ENCODE data around the gene SLC12A5. TPM values are rescaled to one million over a fixed set of nuclear protein-coding genes. Genes with fewer than 3 reads are reported as not detected.

SLC12A5 gene
- polyA plus RNA-seq, 3 donors, result not detected

DNA sequence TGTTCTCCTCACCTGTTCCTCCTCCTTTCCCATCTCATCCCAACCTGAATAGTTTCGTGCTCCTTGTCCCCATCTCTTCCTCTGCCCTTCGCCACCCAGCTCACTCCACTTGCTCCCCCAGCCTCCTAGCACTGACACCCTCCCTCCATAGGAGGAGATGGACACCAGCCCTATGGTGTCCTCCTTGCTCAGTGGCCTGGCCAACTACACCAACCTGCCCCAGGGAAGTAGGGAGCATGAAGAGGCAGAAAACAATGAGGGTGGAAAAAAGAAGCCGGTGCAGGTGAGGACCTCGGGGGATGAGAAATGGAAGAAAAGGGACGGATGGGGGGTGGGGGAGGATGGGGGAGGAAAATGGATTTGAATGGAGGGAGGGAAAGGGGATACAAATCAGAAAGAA lies 6.2 kb downstream of the SLC12A5 start:
- H3K9me3 Mint-ChIP-seq, result peaks cover 0 to 13% (median 0%) of the 10 kb centered on the region in 7 donors
- Histone ChIP-seq H4K20me1 (ENCODE audit: insufficient read depth, low read length) (no peaks in the 10 kb centered on the region), H3K27ac (ENCODE audit: low read depth in 1 of 2, low read length in 2 of 2) (no peak overlapping the region), H2AFZ (ENCODE audit: insufficient read depth, low read depth, low read length, poor library complexity, severe bottlenecking) (no peak overlapping the region), H3K9me3 (replicated peaks in 1 of 2; ENCODE audit: control insufficient read depth in 1 of 2, insufficient read depth in 1 of 2, low read length in 2 of 2) (peaks cover 0 to 12% of the 10 kb centered on the region in 2 donors), H3K4me2 (replicated peaks; ENCODE audit: extremely low read depth, low read length, poor library complexity, severe bottlenecking) (no peak overlapping the region), H3K27me3 (ENCODE audit: control insufficient read depth in 2 of 2, insufficient read depth in 2 of 2, low read length in 2 of 2) (peaks cover 39 to 44% of the 10 kb centered on the region in 2 donors), H3K4me3 (replicated peaks in 1 of 3; ENCODE audit: low read depth in 2 of 3, low read length in 3 of 3) (no peak overlapping the region), H3K9ac (ENCODE audit: insufficient read depth, low read length, poor library complexity, severe bottlenecking) (no peak overlapping the region), H3K36me3 (replicated peaks in 1 of 2; ENCODE audit: control insufficient read depth in 1 of 2, insufficient read depth in 2 of 2, low read length in 2 of 2) (no peaks in the 10 kb centered on the region), H3K4me1 (ENCODE audit: control insufficient read depth in 1 of 2, insufficient read depth in 2 of 2, low read length in 2 of 2) (no peaks in the 10 kb centered on the region), H3K79me2 (ENCODE audit: insufficient read depth, low read length) (no peaks in the 10 kb centered on the region)
- H3K4me1 Mint-ChIP-seq, result no peaks in the 10 kb centered on the region
- peaks cover 46 to 54% (median 51%) of the 10 kb centered on the region in 3 donors for H3K27me3 Mint-ChIP-seq (ENCODE audit: low read depth in 3 of 3)
- 67% methylated on average over 5 of the region's 5 CpGs for WGBS (ENCODE audit: insufficient coverage)
- TF ChIP-seq, protein P1, sequence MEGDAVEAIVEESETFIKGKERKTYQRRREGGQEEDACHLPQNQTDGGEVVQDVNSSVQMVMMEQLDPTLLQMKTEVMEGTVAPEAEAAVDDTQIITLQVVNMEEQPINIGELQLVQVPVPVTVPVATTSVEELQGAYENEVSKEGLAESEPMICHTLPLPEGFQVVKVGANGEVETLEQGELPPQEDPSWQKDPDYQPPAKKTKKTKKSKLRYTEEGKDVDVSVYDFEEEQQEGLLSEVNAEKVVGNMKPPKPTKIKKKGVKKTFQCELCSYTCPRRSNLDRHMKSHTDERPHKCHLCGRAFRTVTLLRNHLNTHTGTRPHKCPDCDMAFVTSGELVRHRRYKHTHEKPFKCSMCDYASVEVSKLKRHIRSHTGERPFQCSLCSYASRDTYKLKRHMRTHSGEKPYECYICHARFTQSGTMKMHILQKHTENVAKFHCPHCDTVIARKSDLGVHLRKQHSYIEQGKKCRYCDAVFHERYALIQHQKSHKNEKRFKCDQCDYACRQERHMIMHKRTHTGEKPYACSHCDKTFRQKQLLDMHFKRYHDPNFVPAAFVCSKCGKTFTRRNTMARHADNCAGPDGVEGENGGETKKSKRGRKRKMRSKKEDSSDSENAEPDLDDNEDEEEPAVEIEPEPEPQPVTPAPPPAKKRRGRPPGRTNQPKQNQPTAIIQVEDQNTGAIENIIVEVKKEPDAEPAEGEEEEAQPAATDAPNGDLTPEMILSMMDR (IDR thresholded peaks at IDR 0.05), result no peak
- no peak overlapping the region for H3K4me3 Mint-ChIP-seq
- no peak for DNase-seq
- intact Hi-C loops (cut with micrococcal nuclease), result no loop called here
- no peaks in the 10 kb centered on the region for H3K36me3 Mint-ChIP-seq
- no peak overlapping the region for H3K27ac Mint-ChIP-seq

DNA sequence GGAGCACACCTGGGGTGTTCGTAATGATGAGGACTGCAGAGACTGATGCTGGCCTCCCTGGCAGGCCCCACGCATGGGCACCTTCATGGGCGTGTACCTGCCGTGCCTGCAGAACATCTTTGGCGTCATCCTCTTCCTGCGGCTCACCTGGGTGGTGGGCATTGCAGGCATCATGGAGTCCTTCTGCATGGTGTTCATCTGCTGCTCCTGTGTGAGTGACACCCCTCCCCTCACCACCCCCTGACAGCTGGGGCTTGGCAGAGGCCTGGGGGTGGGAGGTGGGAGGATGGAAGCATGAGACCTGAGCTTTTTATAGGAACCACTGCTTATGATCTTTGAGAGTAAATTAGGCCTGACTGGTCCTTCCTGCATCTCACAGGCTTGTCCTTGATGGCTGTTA lies 6.7 kb downstream of the SLC12A5 start:
- no peak overlapping the region for H3K27ac ChIP-seq (ENCODE audit: low read depth in 1 of 2, low read length in 2 of 2)
- no peak overlapping the region for H3K9ac ChIP-seq (ENCODE audit: insufficient read depth, low read length, poor library complexity, severe bottlenecking)
- Mint-ChIP-seq H3K9me3 (peaks cover 0 to 9% (median 0%) of the 10 kb centered on the region in 7 donors), H3K36me3 (no peaks in the 10 kb centered on the region), H3K27ac (no peak overlapping the region), H3K27me3 (ENCODE audit: low read depth in 3 of 3) (peaks cover 44 to 52% (median 46%) of the 10 kb centered on the region in 3 donors), H3K4me1 (no peaks in the 10 kb centered on the region), H3K4me3 (no peak overlapping the region)
- DNase-seq, result no peak
- 33% methylated on average over 1 of the region's 6 CpGs for WGBS (ENCODE audit: insufficient coverage)
- intact Hi-C loops (cut with micrococcal nuclease), result no loop called here
- no peak overlapping the region for H3K4me3 ChIP-seq (replicated peaks in 1 of 3; ENCODE audit: low read depth in 2 of 3, low read length in 3 of 3)
- TF ChIP-seq, protein P1 (IDR thresholded peaks at IDR 0.05), result no peak
- H3K4me1 ChIP-seq (ENCODE audit: control insufficient read depth in 1 of 2, insufficient read depth in 2 of 2, low read length in 2 of 2), result no peaks in the 10 kb centered on the region
- no peak overlapping the region for H3K4me2 ChIP-seq (replicated peaks; ENCODE audit: extremely low read depth, low read length, poor library complexity, severe bottlenecking)
- no peaks in the 10 kb centered on the region for H4K20me1 ChIP-seq (ENCODE audit: insufficient read depth, low read length)
- H3K36me3 ChIP-seq (replicated peaks in 1 of 2; ENCODE audit: control insufficient read depth in 1 of 2, insufficient read depth in 2 of 2, low read length in 2 of 2), result no peaks in the 10 kb centered on the region
- H3K9me3 ChIP-seq (replicated peaks in 1 of 2; ENCODE audit: control insufficient read depth in 1 of 2, insufficient read depth in 1 of 2, low read length in 2 of 2), result peaks cover 0 to 8% of the 10 kb centered on the region in 2 donors
- no peaks in the 10 kb centered on the region for H3K79me2 ChIP-seq (ENCODE audit: insufficient read depth, low read length)
- H3K27me3 ChIP-seq (ENCODE audit: control insufficient read depth in 2 of 2, insufficient read depth in 2 of 2, low read length in 2 of 2), result peaks cover 35 to 39% of the 10 kb centered on the region in 2 donors
- no peak overlapping the region for H2AFZ ChIP-seq (ENCODE audit: insufficient read depth, low read depth, low read length, poor library complexity, severe bottlenecking)

Data from CD14-positive monocyte (primary cell).